Measurements from ENCODE around the gene SKOR2.

The SKOR2 gene

GRCh38 chr18:47180765-47181164 lies 70.7 kb downstream of the SKOR2 start:
- peaks cover 20% of the 10 kb centered on the region for H3K27me3 ChIP-seq
- H3K27ac ChIP-seq, result no peak overlapping the region
- H3K4me1 ChIP-seq (ENCODE audit: control insufficient read depth in 1 of 2, insufficient read depth in 1 of 2, low read depth in 1 of 2, low read length in 1 of 2), result peaks cover 0 to 2% of the 10 kb centered on the region in 2 experiments
- no peak overlapping the region for H3K4me3 ChIP-seq (ENCODE audit: low read depth in 1 of 2, low read length in 1 of 2)
- no peaks in the 10 kb centered on the region for H3K36me3 ChIP-seq
- H3K9me3 ChIP-seq, result no peaks in the 10 kb centered on the region
- TF ChIP-seq CTCF (IDR thresholded peaks at IDR 0.05), result no peak

- no peak overlapping the region for H3K27ac ChIP-seq
- no peaks in the 10 kb centered on the region for H3K36me3 ChIP-seq
- no peak overlapping the region for H3K4me3 ChIP-seq (ENCODE audit: low read depth in 1 of 2, low read length in 1 of 2)
- H3K27me3 ChIP-seq, result peaks cover 15% of the 10 kb centered on the region
- peaks cover 9 to 11% of the 10 kb centered on the region in 2 experiments for H3K4me1 ChIP-seq (ENCODE audit: control insufficient read depth in 1 of 2, insufficient read depth in 1 of 2, low read depth in 1 of 2, low read length in 1 of 2)
- H3K9me3 ChIP-seq, result no peaks in the 10 kb centered on the region
- TF ChIP-seq CTCF (IDR thresholded peaks at IDR 0.05), result no peak
These were observed 71.9 kb downstream of the SKOR2 start for GRCh38 chr18:47179520-47179919.

GRCh38 chr18:47175898-47176575 lies 75.4 kb downstream of the SKOR2 start, which contains the start of gene IER3IP1:
Gene IER3IP1 (minus strand): TSS chr18:47176364. CDS start chr18:47176277, 87 bp downstream.
- Histone ChIP-seq H3K4me1 (ENCODE audit: control insufficient read depth in 1 of 2, insufficient read depth in 1 of 2, low read depth in 1 of 2, low read length in 1 of 2) (peaks cover 9 to 11% of the 10 kb centered on the region in 2 experiments), H3K4me3 (ENCODE audit: low read depth in 1 of 2, low read length in 1 of 2) (peak within 1 kb of the TSS; percentile 73 to 76), H3K27me3 (peaks cover 15% of the 10 kb centered on the region), H3K9me3 (no peaks in the 10 kb centered on the region), H3K36me3 (no peaks in the 10 kb centered on the region), H3K27ac (no peak within 1 kb of the TSS)
- TF ChIP-seq CTCF (IDR thresholded peaks at IDR 0.05), result no peak

GRCh38 chr18:47175283-47175897 lies 76.1 kb downstream of the SKOR2 start:
- H3K4me3 ChIP-seq (ENCODE audit: low read depth in 1 of 2, low read length in 1 of 2), result peak overlapping the region; percentile 73 to 76
- H3K36me3 ChIP-seq, result no peaks in the 10 kb centered on the region
- H3K4me1 ChIP-seq (ENCODE audit: control insufficient read depth in 1 of 2, insufficient read depth in 1 of 2, low read depth in 1 of 2, low read length in 1 of 2), result peaks cover 9 to 11% of the 10 kb centered on the region in 2 experiments
- no peak overlapping the region for H3K27ac ChIP-seq
- H3K27me3 ChIP-seq, result peaks cover 15% of the 10 kb centered on the region
- no peak for TF ChIP-seq CTCF (IDR thresholded peaks at IDR 0.05)
- H3K9me3 ChIP-seq, result no peaks in the 10 kb centered on the region

GRCh38 chr18:47174545-47175116 lies 76.8 kb downstream of the SKOR2 start:
- TF ChIP-seq CTCF (IDR thresholded peaks at IDR 0.05), result no peak
- H3K4me3 ChIP-seq (ENCODE audit: low read depth in 1 of 2, low read length in 1 of 2), result no peak overlapping the region
- no peaks in the 10 kb centered on the region for H3K9me3 ChIP-seq
- peaks cover 15% of the 10 kb centered on the region for H3K27me3 ChIP-seq
- H3K27ac ChIP-seq, result no peak overlapping the region
- H3K4me1 ChIP-seq (ENCODE audit: control insufficient read depth in 1 of 2, insufficient read depth in 1 of 2, low read depth in 1 of 2, low read length in 1 of 2), result peaks cover 9 to 11% of the 10 kb centered on the region in 2 experiments
- H3K36me3 ChIP-seq, result no peaks in the 10 kb centered on the region

Data from neutrophil (primary cell).